ENCODE data around the gene ZNF627.
"Not testable (repeated sequence)": the region's sequence is repeated elsewhere in the genome, so short reads cannot be mapped to it uniquely, and the experiment has no call there.

The ZNF627 gene

GRCh38 chr19:11633223-11633622 is 35.9 kb downstream of the ZNF627 start:
- DNase-seq = no peak

DNA sequence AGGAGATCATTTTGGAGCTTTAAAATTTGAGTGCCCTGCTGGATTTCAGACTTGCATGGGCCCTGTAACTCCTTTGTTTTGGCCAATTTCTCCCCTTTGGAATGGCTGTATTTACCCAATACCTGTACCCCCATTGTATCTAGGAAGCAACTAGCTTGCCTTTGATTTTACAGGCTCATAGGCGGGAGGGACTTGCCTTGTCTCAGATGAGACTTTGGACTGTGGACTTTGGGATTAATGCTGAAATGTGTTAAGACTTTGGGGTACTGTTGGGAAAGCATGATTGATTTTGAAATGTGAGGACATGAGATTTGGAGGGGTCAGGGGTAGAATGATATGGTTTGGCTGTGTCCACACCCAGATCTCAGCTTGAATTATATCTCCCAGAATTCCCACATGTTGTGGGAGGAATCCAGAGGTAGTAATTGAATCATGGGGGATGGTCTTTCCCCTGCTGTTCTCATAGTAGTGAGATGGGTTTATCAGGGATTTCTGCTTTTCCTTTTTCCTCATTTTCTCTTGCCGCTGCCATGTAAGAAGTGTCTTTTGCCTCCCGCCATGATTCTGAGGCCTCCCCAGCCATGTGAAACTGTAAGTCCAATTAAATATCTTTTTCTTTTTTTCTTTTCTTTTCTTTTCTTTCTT is 36.9 kb downstream of the ZNF627 start:
- DNase-seq = not testable (repeated sequence)

GRCh38 chr19:11639245-11639601 is 41.9 kb downstream of the ZNF627 start:
- no peak for DNase-seq

DNA sequence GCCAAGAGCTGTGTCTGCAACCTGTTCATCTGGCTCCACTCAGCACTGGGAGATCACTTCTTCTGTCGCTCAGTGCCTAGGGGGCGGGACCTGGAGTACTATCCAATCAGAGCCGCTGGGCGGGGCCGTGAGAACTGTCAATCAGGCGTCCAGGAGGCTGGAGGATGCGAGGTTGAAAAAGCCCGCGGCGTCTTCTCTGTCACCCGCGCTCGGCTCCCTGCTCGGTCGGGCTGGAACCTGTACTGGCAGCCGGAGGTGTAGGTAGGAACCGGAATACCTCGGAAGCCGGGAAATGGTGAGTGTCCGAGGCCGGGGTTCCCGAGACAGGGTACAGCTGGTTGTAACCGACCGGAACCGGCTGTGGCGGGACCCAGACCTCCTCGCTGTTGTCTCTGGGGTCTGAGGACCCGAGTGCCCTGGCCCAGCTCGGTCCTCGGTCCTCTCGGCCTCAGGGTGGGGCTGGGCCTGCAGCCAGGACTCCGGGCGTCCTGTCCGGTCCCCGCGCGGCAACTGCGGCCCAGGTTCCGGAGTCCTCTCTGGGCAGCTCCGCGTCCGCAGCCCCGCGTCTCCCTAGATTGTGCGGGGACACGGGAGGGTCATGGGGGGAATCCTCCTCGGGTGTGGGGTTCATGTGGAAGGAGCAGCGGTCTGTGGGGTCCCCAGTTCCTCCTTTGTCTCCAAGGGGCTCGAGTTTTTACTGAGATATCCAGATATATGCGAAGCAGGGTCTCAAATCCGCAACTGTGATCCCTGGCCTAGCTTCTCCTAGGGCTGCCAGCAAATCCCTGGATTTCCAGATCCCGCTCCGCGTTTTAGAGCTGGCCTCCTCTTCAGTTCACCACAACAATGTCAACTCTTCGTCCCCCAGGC is 42.6 kb downstream of the ZNF627 start:
- peak; percentile 93 for DNase-seq

GRCh38 chr19:11641244-11641643 is 44.0 kb downstream of the ZNF627 start:
- DNase-seq = no peak

DNA sequence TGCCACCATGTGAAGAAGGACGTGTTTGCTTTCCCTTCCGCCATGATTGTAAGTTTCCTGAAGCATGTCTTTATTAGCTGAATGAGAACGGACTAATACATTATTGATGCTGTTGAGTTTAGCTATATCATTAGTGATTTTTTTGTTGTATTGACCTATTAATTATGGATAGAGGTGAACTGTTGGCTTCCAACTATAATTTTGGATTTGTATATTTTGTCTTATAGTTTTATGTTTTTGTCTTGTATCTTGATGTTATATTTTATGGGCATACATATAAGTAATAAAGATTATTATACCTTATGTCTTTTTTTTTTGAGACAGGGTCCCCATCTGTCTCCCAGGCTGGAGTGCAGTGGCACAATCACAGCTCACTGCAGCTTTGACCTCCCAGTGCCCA is 45.6 kb downstream of the ZNF627 start:
- no peak for DNase-seq

- no peak for DNase-seq
Measured at GRCh38 chr19:11649941-11650340, 52.7 kb downstream of the ZNF627 start.

- no peak for DNase-seq
Measured at GRCh38 chr19:11651062-11651461, 53.8 kb downstream of the ZNF627 start.

GRCh38 chr19:11652056-11652455 is 54.8 kb downstream of the ZNF627 start:
- no peak for DNase-seq

- no peak for DNase-seq
Measured at GRCh38 chr19:11652492-11652891, 55.2 kb downstream of the ZNF627 start.

DNA sequence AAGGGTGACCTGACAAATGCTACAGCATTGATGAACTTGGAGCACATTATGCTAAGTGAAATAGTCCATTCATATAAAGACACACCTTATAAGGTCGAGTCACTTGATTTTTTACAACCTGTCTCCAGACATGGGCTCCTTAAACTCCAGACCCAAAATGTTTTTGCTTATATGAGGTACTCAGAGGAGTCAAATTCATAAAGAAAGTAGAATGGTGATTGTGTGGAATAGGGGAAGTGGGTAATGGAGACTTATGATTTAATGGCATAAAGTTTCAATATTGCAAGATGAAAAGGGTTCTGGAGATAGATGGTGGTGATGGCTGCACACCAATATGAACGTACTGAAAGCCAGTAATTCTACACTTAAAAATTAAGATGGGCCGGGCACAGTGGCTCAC is 59.3 kb downstream of the ZNF627 start:
- no peak for DNase-seq

- DNase-seq = no peak
Measured at GRCh38 chr19:11657307-11657706, 60.0 kb downstream of the ZNF627 start.

DNA sequence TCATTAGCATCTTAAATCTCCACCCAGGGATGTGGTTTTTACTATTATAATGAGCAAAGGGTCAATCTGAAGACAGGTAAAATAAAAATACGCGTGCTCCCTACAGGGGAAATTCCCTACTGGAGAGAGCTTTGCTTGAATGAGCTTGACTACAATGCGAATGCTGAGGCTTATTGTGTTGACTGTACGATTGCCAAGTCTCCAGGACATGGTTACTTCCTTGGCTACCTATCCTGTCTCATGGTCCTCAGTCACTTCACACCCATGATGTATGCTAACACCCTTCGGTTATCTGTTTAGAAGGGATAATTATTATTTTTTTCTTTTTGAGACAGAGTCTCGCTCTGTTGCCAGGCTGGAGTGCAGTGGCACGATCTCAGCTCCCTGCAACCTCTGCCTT is 61.7 kb downstream of the ZNF627 start:
- no peak for DNase-seq

DNA sequence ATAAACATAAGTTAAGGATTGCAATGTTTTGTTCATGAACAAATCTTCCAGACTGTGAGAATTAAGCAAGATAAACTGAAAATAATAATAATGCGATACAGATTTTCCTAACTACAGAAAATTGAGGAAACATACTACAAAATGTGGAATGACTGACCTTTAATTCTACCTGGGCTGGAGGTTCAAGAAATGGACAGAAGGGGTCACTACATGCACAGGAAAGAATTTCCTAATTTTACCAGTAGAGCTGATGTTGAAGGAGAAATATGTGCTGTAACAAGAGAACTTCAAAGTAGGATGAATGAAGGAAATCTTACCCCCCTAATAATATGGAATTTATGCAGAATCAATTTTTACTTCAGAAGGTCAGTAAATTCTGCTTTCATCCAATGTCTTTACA is 62.3 kb downstream of the ZNF627 start:
- DNase-seq = no peak

DNA sequence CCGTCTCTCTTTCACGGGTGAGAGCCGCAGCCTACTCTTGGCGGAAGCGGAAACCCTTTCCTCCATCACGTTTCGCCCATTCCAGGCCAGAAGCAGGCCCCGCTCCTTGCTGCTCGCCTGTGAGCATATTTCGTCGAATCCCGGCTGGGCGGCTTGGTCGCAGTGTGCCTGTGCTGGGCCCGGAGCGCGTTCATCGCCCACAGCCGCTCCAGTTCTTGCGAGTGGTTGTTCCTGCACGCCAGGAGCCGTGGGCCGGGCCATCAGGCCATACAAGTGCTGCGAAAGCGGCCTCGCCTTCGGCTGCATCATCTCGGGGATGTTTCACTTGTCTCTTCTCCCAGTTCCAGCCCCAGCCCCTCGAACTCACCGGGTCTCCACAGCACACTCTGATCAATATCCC is 65.0 kb downstream of the ZNF627 start:
- DNase-seq = no peak

DNA sequence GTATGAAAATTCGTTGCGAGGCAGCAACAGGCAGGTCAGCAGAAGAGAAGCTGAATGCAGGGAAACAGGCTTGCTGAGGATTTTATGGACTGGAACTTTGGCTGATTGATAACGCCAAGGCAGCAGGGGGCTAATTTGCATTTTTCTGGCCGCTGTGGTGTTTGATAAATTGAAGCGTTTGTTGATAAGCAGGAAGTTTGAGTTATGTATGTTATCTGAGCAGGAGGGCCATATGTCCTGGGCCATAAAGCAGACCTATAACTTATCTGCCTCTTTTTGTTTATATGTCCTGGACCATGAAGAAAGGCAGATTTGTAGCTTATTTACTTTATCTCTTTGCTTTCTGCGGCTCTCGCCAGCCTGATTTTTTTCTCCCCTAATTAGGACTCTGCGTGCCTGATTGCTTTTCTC is 65.9 kb downstream of the ZNF627 start:
- DNase-seq = no peak
